Caco-2 (cell line): ENCODE measurements around the gene IGLL5. TPM values are rescaled to one million over a fixed set of nuclear protein-coding genes. Genes with fewer than 3 reads are reported as not detected.

Source experiments
- BruUV-seq: library from RNA; stranded (reverse); fragments of 400-500 nt; replicated peaks from 2 replicates; lab custom pipeline; 2021; lab: Mats Ljungman, UMichigan
- CTCF ChIA-PET: fragments of 300-600 bp; sonication (Branson Sonifier 250); formaldehyde crosslinking; loops from one replicate; lab custom pipeline; 2022; ENCODE audit warnings: antibody characterized with exemption; lab: Charles Lee
- POLR2A ChIA-PET: fragments of 300-600 bp; sonication (Branson Sonifier 250); formaldehyde crosslinking; loops from one replicate; lab custom pipeline; 2022; ENCODE audit warnings: antibody characterized with exemption; lab: Charles Lee
- DNase-seq, 2 experiments: peaks; one replicate each; pipeline versions ENCODE4 v3.0.0 to v3.0.0-alpha.2; 2020 to 2022
- H3K27me3 ChIP-seq: replicated peaks from 2 replicates; pipeline ENCODE4 v1.6.0; 2011; ENCODE audit warnings: low read length; ENCODE audit not compliant: control insufficient read depth, insufficient read depth
- H3K36me3 ChIP-seq: 2 replicates; pipeline ENCODE4 v1.5.1; 2011; ENCODE audit warnings: low read length; ENCODE audit not compliant: control insufficient read depth, insufficient read depth
- H3K4me1 ChIP-seq: fragments of 250-450 bp; sonication (Bioruptor Pico); 2 replicates; pipeline ENCODE4 v1.5.1; 2020; ENCODE audit warnings: mild to moderate bottlenecking
- H3K4me3 ChIP-seq: 2 replicates; pipeline ENCODE4 v1.5.1; 2011; ENCODE audit warnings: low read depth, mild to moderate bottlenecking, control low read depth, low read length
- H3K9me3 ChIP-seq: fragments of 250-450 bp; sonication (Bioruptor Pico); 2 replicates; pipeline ENCODE4 v1.5.1; 2020; ENCODE audit warnings: mild to moderate bottlenecking, moderate library complexity
- H3K27ac Mint-ChIP-seq: one replicate; pipeline ENCODE4 v1.8.0; 2022; ENCODE audit warnings: mixed read lengths; ENCODE audit not compliant: unreplicated experiment
- H3K27me3 Mint-ChIP-seq: one replicate; pipeline ENCODE4 v1.8.0; 2022; ENCODE audit warnings: mixed read lengths; ENCODE audit not compliant: insufficient read depth, unreplicated experiment
- H3K36me3 Mint-ChIP-seq: one replicate; pipeline ENCODE4 v1.8.0; 2022; ENCODE audit warnings: mild to moderate bottlenecking, mixed read lengths; ENCODE audit not compliant: insufficient read depth, unreplicated experiment
- H3K4me1 Mint-ChIP-seq: one replicate; pipeline ENCODE4 v1.8.0; 2022; ENCODE audit warnings: low read depth, mixed read lengths; ENCODE audit not compliant: unreplicated experiment
- H3K4me3 Mint-ChIP-seq: one replicate; pipeline ENCODE4 v1.8.0; 2022; ENCODE audit warnings: mild to moderate bottlenecking, moderate library complexity, mixed read lengths; ENCODE audit not compliant: unreplicated experiment
- H3K9me3 Mint-ChIP-seq: one replicate; pipeline ENCODE4 v1.8.0; 2022; ENCODE audit warnings: mixed read lengths; ENCODE audit not compliant: unreplicated experiment
- intact Hi-C: fragments of 100-400 bp; cut with micrococcal nuclease; formaldehyde crosslinking; loops from one replicate; pipeline ENCODE4 v1.10.0; 2022; ENCODE audit not compliant: unreplicated experiment
- total RNA-seq: library from RNA; stranded (reverse); gene quantifications from 2 replicates; pipeline ENCODE4 v1.2.3, GENCODE V29; 2022
- TF ChIP-seq, protein P1 (sequence below), 2 experiments: fragments of 200-600 bp in 1 of 2; IDR thresholded peaks; 1 replicate in 1 of 2; 2 replicates in 1 of 2; pipeline versions ENCODE4 v1.5.1 to v1.8.0; 2011 to 2022; ENCODE audit warnings: antibody characterized with exemption in 1 of 2, control low read depth in 1 of 2, inconsistent platforms in 1 of 2, low read depth in 1 of 2, low read length in 1 of 2, mild to moderate bottlenecking in 1 of 2, moderate library complexity in 1 of 2; ENCODE audit not compliant: insufficient read depth in 1 of 2, severe bottlenecking in 1 of 2, unreplicated experiment in 1 of 2

The IGLL5 gene
- total RNA-seq, 1 experiment from 2014 or later, result not detected

DNA sequence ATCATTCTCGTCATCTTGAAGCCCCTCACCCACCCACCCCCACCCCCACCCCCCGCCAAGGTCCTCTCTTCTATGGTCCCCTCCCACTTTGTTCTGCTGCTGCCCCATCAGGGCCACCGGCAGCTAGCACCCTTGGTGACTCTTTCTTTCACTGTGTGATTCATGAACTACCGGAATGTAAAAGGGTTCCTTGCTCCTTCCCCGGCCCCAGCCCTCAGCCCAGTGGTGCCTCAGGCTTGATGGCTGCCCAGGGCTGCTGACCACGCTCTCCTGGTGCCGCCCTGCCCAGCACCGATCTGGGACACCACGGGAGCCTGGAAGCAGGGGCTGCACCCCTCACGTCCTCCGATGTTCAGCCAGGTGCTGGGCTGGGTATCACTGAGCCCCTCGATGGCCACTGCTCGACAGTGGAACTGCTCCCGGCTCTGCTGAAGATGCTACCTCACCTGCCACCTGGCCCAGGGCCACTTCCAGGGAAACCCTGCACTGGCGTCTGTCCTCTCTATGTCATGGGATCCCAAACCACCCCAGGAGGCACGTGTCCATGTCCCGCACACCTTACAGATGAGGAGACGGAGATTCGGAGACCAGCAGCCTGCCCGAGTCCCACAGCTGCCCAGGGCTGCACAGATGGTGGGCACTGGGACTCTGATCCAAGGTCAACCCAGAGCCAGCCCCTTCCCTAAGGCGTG lies 39.7 kb downstream of the IGLL5 start:
- H3K36me3 Mint-ChIP-seq, result no peaks in the 10 kb centered on the region
- CTCF ChIA-PET, result no interaction called here
- H3K27me3 Mint-ChIP-seq, result no peaks in the 10 kb centered on the region

GRCh38 chr22:22927888-22928665 lies 40.5 kb downstream of the IGLL5 start:
- Histone ChIP-seq H3K4me3 (no peak overlapping the region), H3K4me1 (peaks cover 33% of the 10 kb centered on the region), H3K9me3 (no peaks in the 10 kb centered on the region), H3K36me3 (no peaks in the 10 kb centered on the region), H3K27me3 (no peaks in the 10 kb centered on the region)
- POLR2A ChIA-PET, result no interaction called here
- H3K9me3 Mint-ChIP-seq, result no peaks in the 10 kb centered on the region
- H3K4me1 Mint-ChIP-seq, result peaks cover 22% of the 10 kb centered on the region
- CTCF ChIA-PET, result no interaction called here
- intact Hi-C loops, result no loop called here
- DNase-seq, result no peak
- no peak overlapping the region for H3K27ac Mint-ChIP-seq
- BruUV-seq, result no TSS peak
- no peaks in the 10 kb centered on the region for H3K36me3 Mint-ChIP-seq
- no peaks in the 10 kb centered on the region for H3K27me3 Mint-ChIP-seq
- H3K4me3 Mint-ChIP-seq, result no peak overlapping the region
- TF ChIP-seq, protein P1, sequence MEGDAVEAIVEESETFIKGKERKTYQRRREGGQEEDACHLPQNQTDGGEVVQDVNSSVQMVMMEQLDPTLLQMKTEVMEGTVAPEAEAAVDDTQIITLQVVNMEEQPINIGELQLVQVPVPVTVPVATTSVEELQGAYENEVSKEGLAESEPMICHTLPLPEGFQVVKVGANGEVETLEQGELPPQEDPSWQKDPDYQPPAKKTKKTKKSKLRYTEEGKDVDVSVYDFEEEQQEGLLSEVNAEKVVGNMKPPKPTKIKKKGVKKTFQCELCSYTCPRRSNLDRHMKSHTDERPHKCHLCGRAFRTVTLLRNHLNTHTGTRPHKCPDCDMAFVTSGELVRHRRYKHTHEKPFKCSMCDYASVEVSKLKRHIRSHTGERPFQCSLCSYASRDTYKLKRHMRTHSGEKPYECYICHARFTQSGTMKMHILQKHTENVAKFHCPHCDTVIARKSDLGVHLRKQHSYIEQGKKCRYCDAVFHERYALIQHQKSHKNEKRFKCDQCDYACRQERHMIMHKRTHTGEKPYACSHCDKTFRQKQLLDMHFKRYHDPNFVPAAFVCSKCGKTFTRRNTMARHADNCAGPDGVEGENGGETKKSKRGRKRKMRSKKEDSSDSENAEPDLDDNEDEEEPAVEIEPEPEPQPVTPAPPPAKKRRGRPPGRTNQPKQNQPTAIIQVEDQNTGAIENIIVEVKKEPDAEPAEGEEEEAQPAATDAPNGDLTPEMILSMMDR (IDR thresholded peaks at IDR 0.05; ENCODE audit: insufficient read depth in 1 of 2, low read depth in 1 of 2, low read length in 1 of 2, severe bottlenecking in 1 of 2, unreplicated experiment in 1 of 2), result no peak

More for the DNA sequence above, 39.7 kb downstream of the IGLL5 start:
- intact Hi-C loops, result no loop called here
- DNase-seq, result no peak
- no TSS peak for BruUV-seq
- Mint-ChIP-seq H3K4me3 (no peak overlapping the region), H3K4me1 (peaks cover 22% of the 10 kb centered on the region), H3K9me3 (no peaks in the 10 kb centered on the region), H3K27ac (peak overlapping the region; percentile 72)
- peaks cover 33% of the 10 kb centered on the region for H3K4me1 ChIP-seq
- TF ChIP-seq, protein P1 (IDR thresholded peaks at IDR 0.05; ENCODE audit: insufficient read depth in 1 of 2, low read depth in 1 of 2, low read length in 1 of 2, severe bottlenecking in 1 of 2, unreplicated experiment in 1 of 2), result no peak
- POLR2A ChIA-PET, result no interaction called here
- no peaks in the 10 kb centered on the region for H3K27me3 ChIP-seq
- no peaks in the 10 kb centered on the region for H3K36me3 ChIP-seq
- no peaks in the 10 kb centered on the region for H3K9me3 ChIP-seq
- no peak overlapping the region for H3K4me3 ChIP-seq

- Mint-ChIP-seq H3K27me3 (no peaks in the 10 kb centered on the region), H3K27ac (no peak overlapping the region), H3K4me1 (peaks cover 22% of the 10 kb centered on the region), H3K4me3 (no peak overlapping the region), H3K36me3 (no peaks in the 10 kb centered on the region), H3K9me3 (no peaks in the 10 kb centered on the region)
- Histone ChIP-seq H3K36me3 (no peaks in the 10 kb centered on the region), H3K27me3 (no peaks in the 10 kb centered on the region), H3K9me3 (no peaks in the 10 kb centered on the region), H3K4me1 (peaks cover 29% of the 10 kb centered on the region), H3K4me3 (no peak overlapping the region)
- TF ChIP-seq, protein P1 (IDR thresholded peaks at IDR 0.05; ENCODE audit: insufficient read depth in 1 of 2, low read depth in 1 of 2, low read length in 1 of 2, severe bottlenecking in 1 of 2, unreplicated experiment in 1 of 2), result no peak
- CTCF ChIA-PET, result no interaction called here
- intact Hi-C loops, result no loop called here
- no TSS peak for BruUV-seq
- POLR2A ChIA-PET, result no interaction called here
- DNase-seq, result no peak
These were observed 41.2 kb downstream of the IGLL5 start for GRCh38 chr22:22928666-22929380.
